GM18517 (cell line): ENCODE data around the gene TDRD1.

ENCODE experiments used
- ATAC-seq: cut with Tn5 transposase; IDR thresholded peaks from one replicate; pipeline ENCODE4 v1.9.1; 2021; ENCODE audit warnings: mild to moderate bottlenecking, moderate library complexity; ENCODE audit not compliant: unreplicated experiment

Gene TDRD1

GRCh38 chr10:114233482-114233881 is 54.3 kb downstream of the TDRD1 start:
- ATAC-seq = no peak

GRCh38 chr10:114234132-114234531 is 55.0 kb downstream of the TDRD1 start:
- no peak for ATAC-seq

- ATAC-seq = no peak
Observed at GRCh38 chr10:114239117-114239993, 60.2 kb downstream of the TDRD1 start, which contains the start of gene VWA2. Gene VWA2 (plus strand): TSS chr10:114239254. CDS start chr10:114248714, 9,460 bp downstream.

GRCh38 chr10:114239994-114240345 is 60.8 kb downstream of the TDRD1 start:
- no peak for ATAC-seq

- no peak for ATAC-seq
Observed at GRCh38 chr10:114242235-114242634, 63.1 kb downstream of the TDRD1 start.

GRCh38 chr10:114243661-114244060 is 64.5 kb downstream of the TDRD1 start:
- no peak for ATAC-seq

- no peak for ATAC-seq
Observed at GRCh38 chr10:114244126-114244525, 65.0 kb downstream of the TDRD1 start.

- no peak for ATAC-seq
Observed at GRCh38 chr10:114245121-114245791, 66.1 kb downstream of the TDRD1 start.

GRCh38 chr10:114246679-114247305 is 67.6 kb downstream of the TDRD1 start:
- ATAC-seq = no peak

- ATAC-seq = no peak
Observed at GRCh38 chr10:114250236-114250635, 71.1 kb downstream of the TDRD1 start.

GRCh38 chr10:114250716-114251115 is 71.6 kb downstream of the TDRD1 start:
- no peak for ATAC-seq

GRCh38 chr10:114252092-114252491 is 72.9 kb downstream of the TDRD1 start:
- ATAC-seq = no peak

- ATAC-seq = no peak
Observed at GRCh38 chr10:114252883-114253282, 73.7 kb downstream of the TDRD1 start.

GRCh38 chr10:114255227-114255626 is 76.1 kb downstream of the TDRD1 start:
- no peak for ATAC-seq

GRCh38 chr10:114256008-114256765 is 77.0 kb downstream of the TDRD1 start:
- no peak for ATAC-seq

GRCh38 chr10:114256822-114257221 is 77.7 kb downstream of the TDRD1 start:
- no peak for ATAC-seq

- ATAC-seq = no peak
Observed at GRCh38 chr10:114257498-114257897, 78.3 kb downstream of the TDRD1 start.

- ATAC-seq = no peak
Observed at GRCh38 chr10:114258274-114258840, 79.2 kb downstream of the TDRD1 start.

GRCh38 chr10:114259824-114260223 is 80.7 kb downstream of the TDRD1 start:
- ATAC-seq = no peak

- no peak for ATAC-seq
Observed at GRCh38 chr10:114260366-114260765, 81.2 kb downstream of the TDRD1 start.

- ATAC-seq = no peak
Observed at GRCh38 chr10:114261076-114261475, 81.9 kb downstream of the TDRD1 start.
